Panc1 (cell line): ENCODE measurements around the gene POU2F2. TPM values are rescaled to one million over a fixed set of nuclear protein-coding genes. Genes with fewer than 3 reads are reported as not detected.

Source experiments
- ATAC-seq: fragments of 200-7000 bp; cut with Tn5 transposase; 2 replicates; pipeline ENCODE4 v1.9.1; 2020; ENCODE audit warnings: mild to moderate bottlenecking, moderate library complexity
- BruUV-seq: library from RNA; stranded (reverse); fragments of 400-500 nt; replicated peaks from 2 replicates; lab custom pipeline; 2021; lab: Mats Ljungman, UMichigan
- CTCF ChIA-PET: fragments of 300-600 bp; sonication (Branson Sonifier 250); formaldehyde crosslinking; loops from one replicate; lab custom pipeline; 2022; ENCODE audit warnings: antibody characterized with exemption; lab: Charles Lee
- POLR2A ChIA-PET: fragments of 300-600 bp; sonication (Branson Sonifier 250); formaldehyde crosslinking; loops from one replicate; lab custom pipeline; 2022; ENCODE audit warnings: antibody characterized with exemption; lab: Charles Lee
- DNase-seq: peaks from one replicate; pipeline ENCODE4 v3.0.0-alpha.2; 2010; ENCODE audit warnings: low read depth, low spot score
- H3K27ac ChIP-seq: 2 replicates; pipeline ENCODE4 v1.5.1; 2011; ENCODE audit warnings: mild to moderate bottlenecking, low read length, inconsistent platforms
- H3K27me3 ChIP-seq: fragments of 200-500 bp; sonication (Bioruptor generic); 2 replicates; pipeline ENCODE4 v1.6.0; 2014; ENCODE audit warnings: low read length, inconsistent platforms; ENCODE audit not compliant: control insufficient read depth, insufficient read depth
- H3K36me3 ChIP-seq: fragments of 200-500 bp; sonication (Bioruptor generic); 2 replicates; pipeline ENCODE4 v1.5.1; 2014; ENCODE audit warnings: inconsistent platforms, mild to moderate bottlenecking, low read length, moderate library complexity; ENCODE audit not compliant: control insufficient read depth, insufficient read depth
- H3K4me1 ChIP-seq: 2 replicates; pipeline ENCODE4 v1.5.1; 2011; ENCODE audit warnings: inconsistent platforms, mild to moderate bottlenecking, low read length, moderate library complexity; ENCODE audit not compliant: control insufficient read depth, insufficient read depth
- H3K4me3 ChIP-seq, 2 experiments: 2 replicates each; pipeline ENCODE4 v1.5.1; 2011 to 2012; ENCODE audit warnings: low read depth in 2 of 2, low read length in 2 of 2, mild to moderate bottlenecking in 2 of 2, inconsistent platforms in 1 of 2, moderate library complexity in 1 of 2
- H3K9me3 ChIP-seq: fragments of 200-500 bp; sonication (Bioruptor generic); 2 replicates; pipeline ENCODE4 v1.5.1; 2014; ENCODE audit warnings: low read depth, mild to moderate bottlenecking, inconsistent platforms, low read length, moderate library complexity; ENCODE audit not compliant: control insufficient read depth, insufficient read depth
- CTCF ChIP-seq: fragments of 450-650 bp; IDR thresholded peaks from 2 replicates; pipeline ENCODE4 v1.5.1; 2017; ENCODE audit warnings: mild to moderate bottlenecking
- POLR2AphosphoS5 ChIP-seq: IDR thresholded peaks from 2 replicates; pipeline ENCODE4 v1.6.1; 2012; ENCODE audit warnings: mild to moderate bottlenecking, low read depth, low read length, moderate library complexity
- SIN3A ChIP-seq: IDR thresholded peaks from 2 replicates; pipeline ENCODE4 v1.6.1; 2012; ENCODE audit warnings: low read depth, mild to moderate bottlenecking, low read length, moderate library complexity, borderline replicate concordance; ENCODE audit not compliant: insufficient read depth
- TCF7L2 ChIP-seq: IDR thresholded peaks from 2 replicates; pipeline ENCODE4 v1.6.1; 2011; ENCODE audit warnings: mild to moderate bottlenecking, low read depth, low read length, inconsistent platforms
- in situ Hi-C: cut with HindIII; loops from 2 replicates; pipeline ENCODE4 v1.10.0; 2016; ENCODE audit warnings: low sequenced_read_pairs, low pct_unique_long_range_greater_than_20kb
- intact Hi-C: fragments of 100-400 bp; cut with micrococcal nuclease; formaldehyde crosslinking; loops from one replicate; pipeline ENCODE4 v1.10.0; 2022; ENCODE audit not compliant: unreplicated experiment
- total RNA-seq: library from RNA; stranded (reverse); gene quantifications from one replicate; pipeline ENCODE4 v1.2.1, GENCODE V29; 2021; ENCODE audit not compliant: unreplicated experiment
- TF ChIP-seq, protein P1 (sequence below), 2 experiments: IDR thresholded peaks; 2 replicates each; pipeline ENCODE4 v1.6.1; 2011 to 2012; ENCODE audit warnings: low read depth in 2 of 2, control low read depth in 1 of 2, low read length in 1 of 2, mild to moderate bottlenecking in 1 of 2, moderate library complexity in 1 of 2; ENCODE audit not compliant: insufficient read depth in 1 of 2

Gene POU2F2
- total RNA-seq, 1 experiment from 2014 or later, result 0.10 TPM

DNA sequence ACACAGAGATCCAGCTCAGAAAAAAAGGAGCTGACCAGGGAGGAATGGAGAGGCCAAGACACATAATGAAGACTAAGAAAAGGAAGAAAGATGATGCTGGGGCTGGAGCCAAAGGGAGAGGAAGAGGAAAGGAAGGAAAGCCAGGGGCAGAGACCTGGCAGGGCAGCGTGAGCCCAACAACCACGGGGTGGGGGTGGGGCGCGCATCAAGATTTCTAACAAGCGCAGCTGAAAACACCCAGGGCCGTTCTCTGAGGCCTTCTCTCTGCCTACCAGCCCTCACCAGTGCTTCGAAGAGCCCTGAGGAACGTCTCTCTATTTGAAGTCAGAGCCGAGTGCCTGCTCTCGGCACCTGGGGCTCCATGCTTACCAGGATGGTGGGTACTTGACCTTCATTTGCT lies 23.6 kb upstream of the POU2F2 start:
- POLR2A ChIA-PET, result interaction anchor here (0.7 kb wide), 1 partner anchor 80 kb away, joined by 6 read pairs; the partner anchor contains the start of gene ZNF574
- intact Hi-C loops, result no loop called here
- CTCF ChIA-PET, result no interaction called here
- Histone ChIP-seq H3K4me3 (no peak overlapping the region), H3K27ac (no peak overlapping the region), H3K4me1 (no peaks in the 10 kb centered on the region), H3K36me3 (no peaks in the 10 kb centered on the region), H3K27me3 (no peaks in the 10 kb centered on the region), H3K9me3 (no peaks in the 10 kb centered on the region)
- ATAC-seq (no peak), DNase-seq (no peak)
- no TSS peak for BruUV-seq
- TF ChIP-seq SIN3A (no peak), POLR2AphosphoS5 (no peak)
- in situ Hi-C loops, result no loop called here

DNA sequence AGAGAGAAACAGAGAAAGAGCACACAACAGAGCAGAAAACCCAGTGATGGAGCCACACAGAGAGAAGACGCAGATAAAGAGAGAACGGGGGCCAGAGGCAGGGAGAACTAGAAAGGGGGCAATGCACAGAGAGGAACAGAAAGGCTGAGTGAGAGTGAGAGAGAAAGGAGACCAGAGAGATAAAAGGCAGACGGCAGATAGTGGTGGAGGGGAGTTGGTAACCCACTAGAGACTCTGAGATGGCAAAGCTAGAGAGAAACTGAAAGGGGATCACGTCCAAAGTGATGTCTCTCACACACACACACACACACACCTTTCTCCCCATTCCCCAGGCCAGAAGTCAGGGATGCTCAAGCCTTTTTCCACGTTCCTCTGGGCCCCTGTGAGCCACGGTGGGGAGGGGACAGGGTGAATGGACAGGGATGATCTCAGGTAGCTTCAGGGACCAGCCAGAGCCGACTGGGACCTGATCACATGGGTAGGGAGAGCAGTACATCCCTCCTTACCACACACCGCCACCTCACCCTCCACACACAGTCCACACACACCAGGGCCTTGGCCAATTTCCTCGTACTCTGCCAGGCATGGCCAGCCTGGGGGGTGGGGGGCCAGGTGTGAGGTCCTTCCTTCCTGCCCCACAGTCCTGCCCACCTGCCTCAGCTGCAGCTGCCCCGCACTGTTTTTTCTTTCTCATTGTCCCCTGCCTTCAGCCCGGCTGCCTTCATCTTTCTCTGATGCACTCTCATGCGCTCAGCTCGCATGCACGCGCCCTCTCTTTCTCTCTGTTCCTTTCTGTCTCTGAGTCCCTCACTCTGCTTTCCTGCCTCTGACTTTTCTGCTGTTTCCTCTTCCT lies 22.5 kb upstream of the POU2F2 start:
- CTCF ChIA-PET, result no interaction called here
- TF ChIP-seq TCF7L2 (no peak), CTCF (no peak), SIN3A (no peak), POLR2AphosphoS5 (no peak)
- TF ChIP-seq, protein P1, sequence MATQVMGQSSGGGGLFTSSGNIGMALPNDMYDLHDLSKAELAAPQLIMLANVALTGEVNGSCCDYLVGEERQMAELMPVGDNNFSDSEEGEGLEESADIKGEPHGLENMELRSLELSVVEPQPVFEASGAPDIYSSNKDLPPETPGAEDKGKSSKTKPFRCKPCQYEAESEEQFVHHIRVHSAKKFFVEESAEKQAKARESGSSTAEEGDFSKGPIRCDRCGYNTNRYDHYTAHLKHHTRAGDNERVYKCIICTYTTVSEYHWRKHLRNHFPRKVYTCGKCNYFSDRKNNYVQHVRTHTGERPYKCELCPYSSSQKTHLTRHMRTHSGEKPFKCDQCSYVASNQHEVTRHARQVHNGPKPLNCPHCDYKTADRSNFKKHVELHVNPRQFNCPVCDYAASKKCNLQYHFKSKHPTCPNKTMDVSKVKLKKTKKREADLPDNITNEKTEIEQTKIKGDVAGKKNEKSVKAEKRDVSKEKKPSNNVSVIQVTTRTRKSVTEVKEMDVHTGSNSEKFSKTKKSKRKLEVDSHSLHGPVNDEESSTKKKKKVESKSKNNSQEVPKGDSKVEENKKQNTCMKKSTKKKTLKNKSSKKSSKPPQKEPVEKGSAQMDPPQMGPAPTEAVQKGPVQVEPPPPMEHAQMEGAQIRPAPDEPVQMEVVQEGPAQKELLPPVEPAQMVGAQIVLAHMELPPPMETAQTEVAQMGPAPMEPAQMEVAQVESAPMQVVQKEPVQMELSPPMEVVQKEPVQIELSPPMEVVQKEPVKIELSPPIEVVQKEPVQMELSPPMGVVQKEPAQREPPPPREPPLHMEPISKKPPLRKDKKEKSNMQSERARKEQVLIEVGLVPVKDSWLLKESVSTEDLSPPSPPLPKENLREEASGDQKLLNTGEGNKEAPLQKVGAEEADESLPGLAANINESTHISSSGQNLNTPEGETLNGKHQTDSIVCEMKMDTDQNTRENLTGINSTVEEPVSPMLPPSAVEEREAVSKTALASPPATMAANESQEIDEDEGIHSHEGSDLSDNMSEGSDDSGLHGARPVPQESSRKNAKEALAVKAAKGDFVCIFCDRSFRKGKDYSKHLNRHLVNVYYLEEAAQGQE (IDR thresholded peaks at IDR 0.05; ENCODE audit: insufficient read depth in 1 of 2, low read depth in 2 of 2, low read length in 1 of 2), result no peak
- BruUV-seq, result no TSS peak
- H3K4me1 ChIP-seq, result no peaks in the 10 kb centered on the region
- in situ Hi-C loops (no loop called here), intact Hi-C loops (no loop called here)
- no peak for DNase-seq
- 0 out of 2 replicates have a peak, but pooled peaks have one; percentile 37 for ATAC-seq
- H3K36me3 ChIP-seq, result no peaks in the 10 kb centered on the region
- H3K27ac ChIP-seq, result no peak overlapping the region
- H3K4me3 ChIP-seq, result no peak overlapping the region
- H3K27me3 ChIP-seq, result no peaks in the 10 kb centered on the region
- POLR2A ChIA-PET, result no interaction called here
- H3K9me3 ChIP-seq, result no peaks in the 10 kb centered on the region
